HG03439 (cell line): ENCODE results near the gene ZFAND3.

Experiments
- ATAC-seq: cut with Tn5 transposase; IDR thresholded peaks from one replicate; pipeline ENCODE4 v1.9.1; 2021; ENCODE audit warnings: mild to moderate bottlenecking, moderate library complexity; ENCODE audit not compliant: unreplicated experiment

The ZFAND3 gene

DNA sequence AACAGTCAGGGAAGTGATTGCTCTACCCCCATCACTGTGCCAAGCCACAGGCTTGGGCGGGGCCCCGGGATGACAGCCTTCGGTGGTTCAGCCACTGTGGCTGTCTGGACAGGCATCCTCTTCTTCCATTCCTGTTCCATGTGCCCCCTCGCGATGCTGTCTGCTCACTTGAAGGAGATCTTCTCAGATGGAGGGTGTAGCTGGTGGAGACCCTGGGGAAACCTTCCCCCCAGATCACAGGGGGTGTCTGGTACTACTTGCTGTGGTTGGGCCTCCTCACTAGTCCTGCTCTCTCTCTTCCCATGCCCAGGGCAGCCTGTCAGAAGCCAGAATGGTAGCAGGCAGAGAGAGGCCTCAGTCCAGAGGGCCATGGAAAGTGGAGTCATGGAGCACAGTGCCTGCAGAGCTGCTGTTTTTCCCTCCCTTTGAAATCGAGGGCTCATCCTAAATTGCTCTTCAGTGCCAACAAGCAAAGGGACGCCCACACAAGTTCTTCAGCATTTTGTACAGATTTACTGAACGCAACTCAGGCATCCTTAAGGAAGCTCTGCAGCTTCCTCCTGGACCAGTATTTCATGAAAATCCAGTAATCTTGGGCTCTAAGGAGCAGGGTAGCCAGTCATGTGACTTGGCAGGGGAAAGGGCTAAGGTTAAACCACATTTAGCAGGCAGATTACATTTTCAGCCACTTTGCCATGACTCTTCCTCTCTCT is 326.6 kb downstream of the ZFAND3 start:
- ATAC-seq = no peak

DNA sequence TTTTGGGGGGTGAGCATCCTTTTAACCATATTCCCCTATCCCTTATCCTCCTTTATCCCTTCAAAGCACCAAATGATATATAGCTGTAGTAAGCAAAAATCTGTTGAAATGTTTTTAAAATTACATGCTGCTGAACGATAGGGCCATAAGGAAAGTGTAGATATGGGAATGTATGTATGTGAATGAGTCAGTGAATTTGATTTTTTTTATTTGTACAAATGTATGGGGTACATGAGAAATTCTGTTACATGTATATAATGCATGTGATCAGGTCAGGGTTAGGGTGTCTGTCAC is 327.2 kb downstream of the ZFAND3 start:
- ATAC-seq = no peak

DNA sequence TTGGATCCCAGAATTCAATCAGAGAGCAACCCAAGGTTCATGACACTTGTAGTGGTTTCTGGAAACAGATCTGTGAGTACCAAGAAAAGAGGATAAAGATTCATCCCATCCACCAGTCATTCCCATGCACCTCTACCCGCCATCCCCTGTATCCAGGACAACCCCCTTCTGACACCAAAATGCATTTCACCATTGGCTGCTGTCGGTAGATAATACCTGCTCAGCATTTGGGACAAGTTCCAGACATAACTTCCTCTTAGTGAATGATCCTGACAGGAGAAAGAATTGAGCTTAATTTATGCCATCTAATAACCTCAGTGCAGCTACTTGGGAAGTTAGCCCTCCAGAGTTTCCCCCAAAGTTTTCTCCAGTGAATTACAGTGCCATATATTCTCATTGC is 329.1 kb downstream of the ZFAND3 start:
- ATAC-seq = no peak

DNA sequence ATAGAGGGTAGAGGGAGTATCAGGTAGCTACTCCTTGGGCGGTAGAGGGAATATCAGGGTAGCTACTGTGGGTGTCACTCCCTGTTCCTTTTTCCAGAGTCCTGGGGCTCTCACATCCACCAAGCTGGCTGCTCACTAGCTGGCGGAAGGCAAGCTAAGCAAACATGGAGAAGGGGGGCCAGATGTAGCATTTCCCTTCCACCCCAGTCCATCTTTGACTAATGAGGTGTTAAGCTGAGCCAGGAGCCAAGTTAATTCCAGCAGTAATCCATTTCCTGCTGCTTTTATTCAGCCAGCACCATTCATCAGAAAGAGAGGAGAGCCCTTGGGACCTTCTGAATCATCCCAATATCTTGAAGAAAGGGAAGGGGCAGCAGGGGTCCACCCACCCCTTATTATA is 330.0 kb downstream of the ZFAND3 start:
- ATAC-seq = no peak

DNA sequence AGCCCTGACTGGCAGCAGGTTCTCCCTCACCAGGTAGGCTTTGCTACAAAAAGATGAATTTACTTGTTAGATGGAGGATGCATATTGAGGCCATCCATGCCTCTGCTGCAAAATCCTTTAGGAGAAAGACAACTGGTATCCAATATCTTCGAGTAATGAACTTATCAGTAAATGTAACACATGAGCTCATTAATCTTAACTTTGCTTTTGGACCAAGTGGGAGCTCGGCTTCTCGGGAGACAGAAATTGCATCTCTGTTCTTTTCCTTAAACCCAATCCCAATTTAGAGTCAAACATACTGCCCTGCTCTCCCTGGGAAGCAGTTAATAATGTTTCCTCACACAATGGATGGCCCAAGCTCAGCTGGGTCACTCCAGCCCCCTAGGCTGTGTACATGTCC is 330.5 kb downstream of the ZFAND3 start:
- ATAC-seq = no peak

DNA sequence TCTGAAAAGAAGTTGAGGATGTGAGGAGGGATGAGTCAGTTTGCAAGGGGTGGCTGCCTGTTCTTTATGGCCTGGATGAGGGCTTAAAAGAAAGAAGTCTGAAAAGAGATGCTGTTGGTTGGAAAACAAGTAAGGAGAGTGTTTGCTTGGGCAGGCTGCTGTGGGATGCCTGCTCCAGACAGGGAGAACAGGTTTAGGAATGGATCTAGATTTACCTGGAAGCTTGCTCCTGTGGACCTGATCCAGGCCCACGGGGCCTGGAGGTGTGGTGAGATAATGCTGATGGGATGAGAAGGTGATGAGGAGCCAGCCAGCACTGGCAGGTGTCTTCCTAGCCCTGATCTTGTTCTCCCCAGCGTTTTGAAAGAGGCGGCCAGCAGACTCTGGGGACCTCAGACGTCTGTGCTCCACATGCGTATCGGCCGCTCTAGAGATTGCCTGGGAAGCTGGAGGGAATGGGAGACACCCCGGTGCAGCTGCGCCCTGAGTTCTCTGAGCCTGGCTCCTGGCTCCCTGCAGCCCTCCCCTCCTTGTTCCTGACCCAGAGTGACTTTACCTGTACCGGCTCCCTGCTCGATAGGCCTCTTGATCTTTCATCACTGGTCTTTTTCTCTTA is 331.3 kb downstream of the ZFAND3 start:
- ATAC-seq = no peak

DNA sequence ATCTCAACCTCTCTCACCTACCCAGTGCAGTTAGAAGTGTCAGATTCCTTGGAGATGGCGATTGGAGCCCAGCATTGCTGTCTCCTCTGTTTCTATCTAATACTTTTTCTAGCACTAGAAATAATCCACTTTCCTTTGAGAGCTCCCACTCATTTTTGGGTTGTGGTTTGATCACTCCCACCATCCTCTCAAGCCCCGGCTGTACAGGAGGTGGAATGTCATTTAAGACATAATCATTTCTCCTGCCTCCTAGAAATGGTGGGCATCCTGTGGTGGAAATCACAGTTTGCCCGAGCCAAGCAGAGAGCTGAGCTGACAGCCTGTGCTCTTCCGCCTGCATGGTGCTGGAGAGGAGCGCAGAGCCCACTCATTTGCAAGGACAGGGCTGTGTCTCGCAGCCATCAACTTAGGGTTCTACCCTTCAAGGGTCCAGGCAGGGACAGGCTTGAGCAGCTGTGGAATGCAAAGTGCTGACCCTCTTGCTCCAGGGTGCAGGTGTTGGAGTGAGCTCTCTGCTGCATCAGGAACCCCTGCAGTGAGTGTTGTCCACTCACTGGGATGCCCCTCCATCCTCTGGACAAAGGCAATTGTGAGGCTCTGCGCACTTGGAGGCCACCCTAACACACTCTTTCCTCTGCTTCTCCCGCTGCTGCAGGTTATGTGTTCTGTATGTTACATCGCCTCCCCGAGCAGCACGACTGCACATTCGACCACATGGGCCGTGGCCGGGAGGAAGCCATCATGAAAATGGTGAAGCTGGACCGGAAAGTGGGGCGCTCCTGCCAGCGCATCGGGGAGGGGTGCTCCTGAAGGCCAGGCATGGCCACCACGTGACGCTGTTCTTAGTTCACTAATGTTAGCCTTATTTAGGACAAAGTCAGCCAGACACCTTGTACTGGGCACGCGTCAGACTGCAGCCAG is 332.3 kb downstream of the ZFAND3 start:
- ATAC-seq = no peak

DNA sequence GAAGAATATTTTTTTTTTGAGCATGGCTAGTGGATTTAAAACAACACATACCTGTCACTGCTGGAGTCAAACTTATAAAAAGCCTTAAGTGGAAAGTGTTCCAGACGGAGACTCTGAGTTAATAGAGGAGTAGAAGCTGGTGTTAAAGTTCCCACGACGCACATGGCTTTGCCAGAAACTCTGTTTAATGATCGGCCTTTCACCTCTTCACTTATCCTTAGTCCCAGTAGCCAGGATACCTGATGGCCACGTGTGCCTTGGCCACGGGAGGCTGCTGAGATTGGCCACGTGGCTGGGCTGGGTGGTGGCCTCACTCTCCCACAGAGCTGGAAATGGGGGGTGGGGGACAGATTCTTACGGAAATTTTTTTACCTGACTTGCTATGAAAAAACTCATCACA is 333.1 kb downstream of the ZFAND3 start:
- ATAC-seq = no peak

DNA sequence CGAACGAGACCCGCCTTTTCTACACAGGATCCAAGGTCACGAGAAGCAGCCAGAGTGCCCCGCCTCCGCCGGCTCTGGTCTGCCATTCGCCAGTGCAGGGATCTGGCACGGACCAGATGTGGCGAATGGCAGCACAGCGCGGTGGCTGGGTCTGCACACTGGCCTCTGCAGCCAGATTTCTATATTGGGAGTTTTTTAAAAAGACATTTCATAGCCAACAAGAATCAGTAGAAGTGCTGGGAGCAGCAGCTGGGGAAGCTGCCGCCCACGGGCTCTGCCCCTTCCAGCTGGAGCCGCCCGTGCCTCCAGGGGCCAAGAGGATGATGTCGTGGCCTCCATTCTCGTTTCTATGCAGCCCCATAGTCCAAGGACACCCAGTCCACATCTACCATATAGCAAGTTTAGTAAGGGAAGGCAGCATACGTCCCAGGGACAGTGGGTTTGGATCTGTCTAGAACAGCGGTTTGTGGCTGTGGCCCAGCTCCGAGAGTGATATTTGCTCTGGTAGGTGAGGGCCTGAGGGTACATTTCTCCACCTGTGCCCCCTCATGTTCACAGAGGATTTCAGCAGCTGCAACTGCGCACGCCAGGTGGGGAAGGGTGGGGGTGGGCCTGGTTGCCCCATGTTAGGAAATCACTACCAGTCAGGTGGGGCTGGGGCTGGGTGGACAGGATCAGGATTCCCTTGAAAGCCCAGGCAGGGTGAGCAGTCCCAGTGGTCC is 333.7 kb downstream of the ZFAND3 start:
- ATAC-seq = no peak

DNA sequence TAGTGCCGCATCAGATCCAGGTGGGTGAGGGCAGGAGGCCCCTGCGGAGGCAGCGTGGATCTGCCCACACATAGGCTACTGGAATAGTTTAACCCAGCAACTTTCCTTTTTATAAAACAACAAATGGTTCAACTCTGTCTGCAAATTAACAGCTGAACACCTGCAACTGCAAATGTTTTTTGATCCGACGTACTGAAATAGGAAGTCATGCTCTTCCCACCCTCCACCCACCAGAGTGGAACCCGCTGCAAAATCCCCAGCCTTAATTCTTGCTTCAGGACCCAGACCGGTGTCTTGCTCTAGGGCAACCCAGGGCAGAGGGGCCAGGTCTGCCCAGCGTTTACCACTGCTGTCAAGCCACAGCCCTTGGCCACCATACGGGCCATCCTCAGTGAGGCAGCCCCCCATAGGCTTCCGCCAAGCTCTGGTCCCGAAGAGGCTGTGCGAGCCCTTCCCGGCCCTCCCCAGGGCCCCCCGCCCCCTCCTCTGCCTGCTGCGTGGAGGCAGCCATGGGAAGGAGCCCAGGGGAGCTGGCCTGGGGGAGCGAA is 334.3 kb downstream of the ZFAND3 start:
- ATAC-seq = no peak

DNA sequence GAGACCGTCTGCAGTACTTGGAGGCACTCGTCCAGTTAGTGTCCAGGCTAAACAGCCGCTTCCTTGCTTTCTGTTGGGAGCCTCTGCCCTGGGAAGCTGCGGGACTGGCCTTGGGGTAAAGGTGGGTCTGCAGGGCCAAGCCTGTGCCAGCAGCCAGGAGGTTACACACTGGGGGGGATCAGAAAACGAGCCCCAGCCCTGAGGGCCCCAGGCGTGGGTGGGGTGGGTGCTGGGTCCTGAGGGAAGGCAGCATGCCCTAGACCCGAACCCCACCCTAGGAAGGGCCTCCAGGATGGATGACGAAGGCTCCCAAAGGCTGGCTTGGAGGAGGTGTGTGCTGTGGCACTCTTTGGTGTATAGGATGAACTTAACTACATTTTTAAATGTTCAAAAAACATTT is 335.2 kb downstream of the ZFAND3 start:
- no peak for ATAC-seq

DNA sequence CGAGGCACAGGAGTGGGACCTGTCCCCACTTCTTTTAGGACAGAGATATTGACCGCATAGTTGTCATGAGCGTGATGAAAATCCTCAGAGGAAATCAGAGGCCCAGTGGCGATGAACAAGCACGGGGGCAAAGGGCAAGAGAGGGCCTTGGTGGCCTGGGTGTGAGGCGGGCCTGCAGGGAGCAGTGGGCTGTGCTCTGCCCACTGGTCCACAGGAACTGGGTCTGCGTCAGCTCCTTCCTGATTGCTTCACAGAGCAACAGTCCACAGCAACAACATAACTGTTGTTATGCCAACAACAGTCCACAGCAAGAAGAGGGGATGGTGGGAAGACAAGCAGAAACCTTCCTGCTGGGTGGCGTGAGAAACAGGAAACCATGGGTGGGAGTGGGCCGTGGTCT is 335.6 kb downstream of the ZFAND3 start:
- ATAC-seq = no peak

DNA sequence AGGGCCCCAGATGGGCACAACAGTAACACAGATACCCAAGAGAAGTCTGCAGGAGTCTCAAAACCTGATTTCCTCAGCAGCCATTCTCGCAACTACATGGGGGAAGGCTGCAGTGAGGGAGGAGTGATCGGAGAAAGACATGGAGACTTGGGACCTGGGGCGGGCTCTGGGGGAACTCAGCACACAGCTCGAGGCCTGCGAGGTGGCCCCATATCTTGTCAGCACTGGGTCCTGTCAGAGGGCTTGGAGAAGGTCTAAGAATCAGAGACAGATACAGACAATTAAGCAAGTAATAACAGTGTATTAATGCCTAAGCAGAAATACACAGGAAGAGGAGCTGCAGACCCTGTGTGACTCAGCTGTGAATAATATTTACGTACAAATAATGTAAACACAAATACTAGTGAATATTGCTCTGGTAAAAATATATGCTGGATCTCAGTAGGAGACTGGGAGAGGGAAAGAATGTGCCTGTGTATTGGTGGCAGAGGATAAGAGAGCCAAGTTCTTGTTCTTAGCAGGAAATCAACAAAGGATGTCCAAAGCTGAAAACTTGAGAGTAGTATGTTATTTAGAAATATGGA is 336.2 kb downstream of the ZFAND3 start:
- no peak for ATAC-seq

DNA sequence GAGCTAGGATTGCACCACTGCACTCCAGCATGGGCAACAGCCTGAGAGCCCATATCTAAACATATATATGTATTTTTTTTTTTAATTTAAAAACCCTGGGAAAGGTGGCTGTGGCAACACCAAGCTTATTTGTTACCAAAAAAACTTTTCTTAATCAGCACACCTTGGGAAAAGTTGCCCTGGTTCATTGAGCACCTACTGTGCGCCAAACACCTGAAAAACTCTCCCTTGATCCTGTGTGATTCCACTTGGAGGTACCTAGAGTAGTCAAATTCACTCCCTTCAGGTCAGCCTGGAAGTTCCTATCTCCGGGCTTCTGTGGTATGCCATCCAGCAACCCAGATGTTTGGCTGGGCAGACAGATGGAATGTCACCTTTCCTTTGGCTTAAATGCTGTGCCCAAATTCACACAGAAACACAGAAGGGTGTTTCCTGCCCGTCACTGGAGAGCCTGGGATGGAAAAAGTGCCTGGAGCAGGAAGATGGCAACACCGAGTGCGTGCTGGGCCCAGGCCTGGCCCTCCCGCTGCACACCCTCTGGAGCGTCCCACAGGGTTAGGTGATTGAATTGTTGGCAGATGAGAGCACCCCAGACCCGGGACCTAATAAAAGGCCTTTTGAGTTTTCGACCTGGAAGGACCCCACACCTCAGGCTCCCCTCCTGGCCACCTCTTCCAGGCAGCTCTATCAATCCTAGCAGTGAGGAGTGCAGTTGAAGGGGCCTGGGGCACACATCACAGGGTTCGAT is 337.5 kb downstream of the ZFAND3 start:
- ATAC-seq = no peak

DNA sequence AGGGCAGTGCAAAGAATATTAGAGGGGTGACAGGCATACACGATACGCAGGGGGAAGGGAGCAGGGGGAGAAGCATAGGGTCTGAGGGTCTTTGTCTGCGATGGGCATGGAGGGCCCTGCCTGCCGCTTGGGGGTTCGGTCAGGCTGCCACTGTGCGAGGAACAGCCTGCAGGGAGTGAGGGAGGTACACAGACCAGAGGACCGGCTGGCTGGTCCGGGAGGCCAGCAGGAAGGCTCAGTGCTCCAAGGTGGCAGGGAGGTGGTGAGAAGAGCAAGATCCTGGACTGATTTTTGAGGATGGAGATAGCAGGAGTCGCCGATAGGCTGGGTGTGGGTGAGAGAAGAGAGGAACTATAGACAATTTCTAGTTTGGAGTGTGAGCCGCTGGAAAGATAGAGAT is 338.4 kb downstream of the ZFAND3 start:
- no peak for ATAC-seq

DNA sequence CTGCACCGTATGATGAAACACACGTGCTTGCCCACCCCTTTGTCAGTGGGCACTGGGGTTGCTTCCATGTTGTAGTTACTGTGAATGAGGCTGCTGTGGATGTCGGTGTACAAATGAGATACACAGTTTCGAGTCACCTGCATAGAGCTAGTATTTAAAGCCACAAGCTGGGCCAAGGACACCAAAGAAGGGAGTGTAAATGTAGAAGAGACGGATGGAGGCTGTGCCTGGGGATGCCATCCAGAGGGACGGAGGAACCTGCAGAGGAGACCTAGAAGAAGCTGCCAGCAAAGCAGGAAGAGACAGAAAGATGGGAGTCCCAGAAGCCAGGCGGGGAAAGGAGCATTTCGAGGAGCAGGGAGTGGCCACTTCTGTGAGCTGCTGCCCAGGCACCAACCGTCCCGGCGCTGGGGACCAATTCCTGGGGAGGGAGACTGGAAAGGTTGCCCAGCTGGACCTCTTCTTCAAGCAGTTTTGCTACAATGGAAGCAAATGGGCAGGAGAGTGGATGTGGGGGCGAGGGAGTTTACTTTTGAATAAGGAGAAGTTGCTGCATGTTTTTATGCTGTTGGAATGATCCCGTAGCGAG is 339.3 kb downstream of the ZFAND3 start:
- ATAC-seq = no peak

DNA sequence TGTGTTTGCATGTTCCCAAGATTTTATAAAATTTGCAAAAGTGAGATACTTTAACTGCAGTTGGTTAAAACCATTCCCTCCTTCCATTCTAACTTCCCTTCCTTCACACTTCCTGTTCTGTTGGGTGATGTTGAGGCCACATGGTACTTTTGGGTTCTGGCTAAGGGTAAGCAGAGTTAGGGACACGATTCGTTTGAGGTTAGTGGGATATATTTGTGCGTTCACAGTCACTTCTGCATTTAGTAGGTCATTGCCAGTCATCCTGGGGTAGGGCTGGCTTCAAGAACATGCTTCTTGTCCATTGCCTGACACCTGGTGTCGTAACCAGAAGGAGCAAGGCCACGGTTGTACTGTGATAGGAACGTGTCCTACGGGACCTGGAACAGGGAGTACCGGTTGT is 340.1 kb downstream of the ZFAND3 start:
- no peak for ATAC-seq

DNA sequence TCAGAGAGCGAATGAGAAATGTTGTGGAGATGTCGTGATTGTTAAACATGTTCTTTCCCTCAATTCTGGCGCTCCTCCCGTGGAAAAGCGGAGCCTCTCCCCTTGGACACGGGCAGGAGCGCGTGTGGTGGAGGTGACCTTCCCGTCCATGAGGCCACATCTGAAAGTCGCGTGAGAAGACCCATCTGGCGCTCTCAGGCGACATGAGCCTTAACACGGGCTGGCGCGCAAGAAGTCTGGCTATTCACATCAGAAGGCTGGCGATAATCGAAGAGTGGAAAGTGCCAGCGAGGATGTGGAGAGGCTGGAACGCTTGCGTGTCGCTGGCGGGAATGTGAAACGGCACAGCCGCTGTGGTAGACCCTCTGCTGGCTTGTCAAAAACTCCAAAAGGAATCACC is 341.3 kb downstream of the ZFAND3 start:
- ATAC-seq = no peak

DNA sequence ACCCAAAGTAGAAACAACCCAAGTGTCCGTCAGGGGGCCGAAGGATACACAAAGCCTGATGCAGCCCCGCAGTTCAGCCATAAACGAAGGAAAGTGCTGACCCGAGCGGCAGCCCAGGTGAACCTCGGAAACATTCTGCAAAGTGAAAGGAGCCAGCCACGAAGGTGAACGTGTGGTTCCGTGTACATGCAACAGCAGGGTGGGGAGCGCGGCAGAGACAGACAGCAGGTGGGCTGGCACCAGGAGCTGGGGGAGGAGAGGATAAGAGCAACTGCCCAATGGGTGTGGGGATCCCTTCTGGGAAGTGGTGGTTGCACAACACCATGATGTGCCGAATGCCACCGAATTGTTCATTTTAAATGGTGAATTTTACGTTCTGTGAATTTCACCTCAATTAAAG is 341.8 kb downstream of the ZFAND3 start:
- no peak for ATAC-seq
